H9 (cell line): ENCODE results near the gene ABHD17C. TPM values are rescaled to one million over a fixed set of nuclear protein-coding genes. Genes with fewer than 3 reads are reported as not detected.

Experiments used
- DNase-seq: peaks from one replicate; pipeline ENCODE4 v3.0.0-alpha.2; 2017
- H2AFZ ChIP-seq: one replicate; pipeline ENCODE4 v1.6.1; 2013; ENCODE audit warnings: mild to moderate bottlenecking, low read length, control low read depth, moderate library complexity
- H2AK5ac ChIP-seq: 2 replicates; pipeline ENCODE4 v1.6.1; 2013; ENCODE audit warnings: low read length, control low read depth, mixed read lengths; ENCODE audit not compliant: insufficient read length
- H2BK120ac ChIP-seq: one replicate; pipeline ENCODE4 v1.6.1; 2013; ENCODE audit warnings: low read depth, mild to moderate bottlenecking, low read length, control low read depth, inconsistent platforms; ENCODE audit not compliant: poor library complexity, severe bottlenecking
- H2BK12ac ChIP-seq: 2 replicates; pipeline ENCODE4 v1.6.1; 2013; ENCODE audit warnings: low read length, control low read depth, mixed read lengths, low read depth; ENCODE audit not compliant: insufficient read length
- H2BK15ac ChIP-seq: 2 replicates; pipeline ENCODE4 v1.6.1; 2013; ENCODE audit warnings: low read depth, low read length, control low read depth
- H2BK20ac ChIP-seq: one replicate; pipeline ENCODE4 v1.6.1; 2013; ENCODE audit warnings: low read depth, mild to moderate bottlenecking, low read length, control low read depth, inconsistent platforms; ENCODE audit not compliant: poor library complexity, severe bottlenecking
- H2BK5ac ChIP-seq: 2 replicates; pipeline ENCODE4 v1.6.1; 2013; ENCODE audit warnings: low read length, control low read depth, mixed read lengths; ENCODE audit not compliant: insufficient read length
- H3K14ac ChIP-seq: 2 replicates; pipeline ENCODE4 v1.6.1; 2013; ENCODE audit warnings: low read length, control low read depth; ENCODE audit not compliant: insufficient read depth
- H3K18ac ChIP-seq: 2 replicates; pipeline ENCODE4 v1.6.1; 2013; ENCODE audit warnings: low read depth, mild to moderate bottlenecking, mixed read lengths, low read length, control low read depth; ENCODE audit not compliant: insufficient read length
- H3K23ac ChIP-seq: 2 replicates; pipeline ENCODE4 v1.6.1; 2013; ENCODE audit warnings: low read length, control low read depth, mixed read lengths, low read depth; ENCODE audit not compliant: insufficient read length
- H3K23me2 ChIP-seq: 2 replicates; pipeline ENCODE4 v1.6.1; 2013; ENCODE audit warnings: low read depth, mild to moderate bottlenecking, mixed read lengths, low read length, control low read depth; ENCODE audit not compliant: insufficient read length, poor library complexity, severe bottlenecking
- H3K27ac ChIP-seq: 2 replicates; pipeline ENCODE4 v1.5.1; 2013; ENCODE audit warnings: low read length, control low read depth, mixed read lengths, low read depth; ENCODE audit not compliant: insufficient read length
- H3K27me3 ChIP-seq: 2 replicates; pipeline ENCODE4 v1.6.1; 2013; ENCODE audit warnings: low read length, control low read depth, inconsistent platforms; ENCODE audit not compliant: insufficient read depth
- H3K4ac ChIP-seq: 2 replicates; pipeline ENCODE4 v1.6.1; 2013; ENCODE audit warnings: low read depth, mild to moderate bottlenecking, control low read depth, inconsistent platforms, low read length, moderate library complexity
- H3K4me1 ChIP-seq: 2 replicates; pipeline ENCODE4 v1.6.1; 2013; ENCODE audit warnings: low read length, control low read depth, inconsistent platforms; ENCODE audit not compliant: insufficient read depth
- H3K4me2 ChIP-seq: 2 replicates; pipeline ENCODE4 v1.6.1; 2013; ENCODE audit warnings: low read length, control low read depth, mixed read lengths; ENCODE audit not compliant: insufficient read length, insufficient read depth
- H3K56ac ChIP-seq: 2 replicates; pipeline ENCODE4 v1.6.1; 2013; ENCODE audit warnings: low read depth, mild to moderate bottlenecking, mixed read lengths, low read length, control low read depth; ENCODE audit not compliant: insufficient read length
- H3K79me1 ChIP-seq: 2 replicates; pipeline ENCODE4 v1.6.1; 2013; ENCODE audit warnings: low read depth, mild to moderate bottlenecking, moderate library complexity, low read length, control low read depth, inconsistent platforms; ENCODE audit not compliant: insufficient read depth, poor library complexity, severe bottlenecking
- H3K79me2 ChIP-seq: 2 replicates; pipeline ENCODE4 v1.6.1; 2013; ENCODE audit warnings: low read length, control low read depth, inconsistent platforms; ENCODE audit not compliant: insufficient read depth
- H3K9ac ChIP-seq: 2 replicates; pipeline ENCODE4 v1.6.1; 2013; ENCODE audit warnings: low read length, control low read depth, mixed read lengths; ENCODE audit not compliant: insufficient read length; ENCODE audit errors: extremely low read depth
- H3K9me3 ChIP-seq: one replicate; pipeline ENCODE4 v1.6.1; 2013; ENCODE audit warnings: low read depth, low read length, inconsistent platforms; ENCODE audit not compliant: control insufficient read depth
- H3T11ph ChIP-seq: one replicate; pipeline ENCODE4 v1.6.1; 2013; ENCODE audit warnings: mild to moderate bottlenecking, low read length, control low read depth, inconsistent platforms
- H4K20me1 ChIP-seq: one replicate; pipeline ENCODE4 v1.6.1; 2013; ENCODE audit not compliant: control insufficient read depth, insufficient read length, insufficient read depth
- H4K5ac ChIP-seq: 2 replicates; pipeline ENCODE4 v1.6.1; 2013; ENCODE audit warnings: low read depth, mild to moderate bottlenecking, mixed read lengths, low read length, control low read depth; ENCODE audit not compliant: insufficient read length
- H4K8ac ChIP-seq: replicated peaks from 2 replicates; pipeline ENCODE4 v1.6.1; 2013; ENCODE audit warnings: low read length, control low read depth, mixed read lengths, low read depth; ENCODE audit not compliant: insufficient read length
- H4K91ac ChIP-seq: 2 replicates; pipeline ENCODE4 v1.6.1; 2013; ENCODE audit warnings: low read depth, mild to moderate bottlenecking, moderate library complexity, mixed read lengths, low read length, control low read depth; ENCODE audit not compliant: insufficient read length
- H3K27ac Mint-ChIP-seq, 3 experiments: 2 replicates in 2 of 3; 3 replicates in 1 of 3; pipeline ENCODE4 v1.8.0; 2020 to 2021; ENCODE audit warnings: mixed read lengths in 3 of 3, mild to moderate bottlenecking in 1 of 3, moderate library complexity in 1 of 3
- H3K27me3 Mint-ChIP-seq: 2 replicates; pipeline ENCODE4 v1.8.0; 2021; ENCODE audit warnings: low read depth, mild to moderate bottlenecking, moderate library complexity, mixed read lengths
- H3K36me3 Mint-ChIP-seq, 3 experiments: 2 replicates in 2 of 3; 3 replicates in 1 of 3; pipeline ENCODE4 v1.8.0; 2020 to 2021; ENCODE audit warnings: low read depth in 3 of 3, mixed read lengths in 3 of 3; ENCODE audit not compliant: insufficient read depth in 1 of 3
- H3K4me1 Mint-ChIP-seq, 2 experiments: 2 replicates each; pipeline ENCODE4 v1.8.0; 2020; ENCODE audit warnings: mixed read lengths in 2 of 2
- H3K4me3 Mint-ChIP-seq, 2 experiments: 2 replicates in 1 of 2; 3 replicates in 1 of 2; pipeline ENCODE4 v1.8.0; 2020 to 2021; ENCODE audit warnings: mild to moderate bottlenecking in 2 of 2, mixed read lengths in 2 of 2, moderate library complexity in 1 of 2
- H3K9me3 Mint-ChIP-seq, 2 experiments: 2 replicates in 1 of 2; 3 replicates in 1 of 2; pipeline ENCODE4 v1.8.0; 2020; ENCODE audit warnings: mild to moderate bottlenecking in 2 of 2, mixed read lengths in 2 of 2, moderate library complexity in 1 of 2
- CTCF ChIP-seq: fragments of 200-600 bp; sonication (generic); conservative IDR thresholded peaks from 3 replicates; pipeline ENCODE4 v1.8.0; 2021; ENCODE audit warnings: antibody characterized with exemption, mild to moderate bottlenecking
- WGBS: extraction: QIAGEN DNeasy Blood & Tissue Kit; methylation state at CpG from one replicate; pipeline ENCODE4 v1.1.7; 2013; ENCODE audit warnings: missing lambda C conversion rate, low lambda C conversion rate, mixed read lengths; ENCODE audit not compliant: insufficient read length; ENCODE audit errors: extremely low coverage; 5-methylcytosine and 5-hydroxymethylcytosine counted together
- total RNA-seq: library from RNA; stranded (reverse); gene quantifications from 2 replicates; pipeline ENCODE4 v1.2.1, GENCODE V29; 2021

The ABHD17C gene
- total RNA-seq, 1 experiment from 2014 or later = 21.5 TPM

GRCh38 chr15:80764535-80764934 is 69.4 kb downstream of the ABHD17C start:
- no peak for TF ChIP-seq CTCF
- Histone ChIP-seq H3K23me2 (no peaks in the 10 kb centered on the region), H2BK120ac (no peak overlapping the region), H4K5ac (no peak overlapping the region), H2AK5ac (no peak overlapping the region), H2BK5ac (no peak overlapping the region), H3K79me1 (no peaks in the 10 kb centered on the region), H3T11ph (no peak overlapping the region), H3K9ac (no peak overlapping the region), H3K4me2 (no peak overlapping the region), H3K18ac (no peak overlapping the region), H4K20me1 (no peaks in the 10 kb centered on the region), H3K27ac (no peak overlapping the region), H4K8ac (no peak overlapping the region), H2AFZ (no peak overlapping the region), H3K4me1 (no peaks in the 10 kb centered on the region), H3K27me3 (no peaks in the 10 kb centered on the region), H3K56ac (no peak overlapping the region), H3K14ac (no peak overlapping the region), H3K9me3 (no peaks in the 10 kb centered on the region), H4K91ac (no peak overlapping the region), H3K79me2 (no peaks in the 10 kb centered on the region), H3K23ac (no peak overlapping the region), H3K4ac (no peak overlapping the region), H2BK12ac (no peak overlapping the region), H2BK20ac (no peak overlapping the region), H2BK15ac (no peak overlapping the region)
- WGBS = no CpG with 5 or more reads among the region's 3 CpGs
- 0 out of 4 replicates have a peak, but pooled peaks cover 0 to 2% of the 10 kb centered on the region in 2 experiments for H3K4me1 Mint-ChIP-seq
- DNase-seq = no peak
- H3K27me3 Mint-ChIP-seq = no peaks in the 10 kb centered on the region
- H3K9me3 Mint-ChIP-seq = no peaks in the 10 kb centered on the region
- no peak overlapping the region for H3K4me3 Mint-ChIP-seq
- no peak overlapping the region; a peak in 1 of 7 replicates for H3K27ac Mint-ChIP-seq
- no peaks in the 10 kb centered on the region; a peak in 1 of 7 replicates for H3K36me3 Mint-ChIP-seq
